Type B pancreatic cell (in vitro differentiated cells): ENCODE measurements around the gene MCTP1. TPM values are rescaled to one million over a fixed set of nuclear protein-coding genes. Genes with fewer than 3 reads are reported as not detected.

ENCODE experiments used
- DNase-seq: peaks from one replicate; pipeline ENCODE4 v3.0.0; 2021; ENCODE audit warnings: mixed read lengths; ENCODE audit not compliant: unreplicated experiment; ENCODE audit errors: extremely low spot score
- H3K27ac Mint-ChIP-seq: 2 replicates; pipeline ENCODE4 v1.8.0; 2021; ENCODE audit warnings: mild to moderate bottlenecking, mixed read lengths
- H3K27me3 Mint-ChIP-seq: 2 replicates; pipeline ENCODE4 v1.8.0; 2021; ENCODE audit warnings: mixed read lengths
- H3K36me3 Mint-ChIP-seq: 2 replicates; pipeline ENCODE4 v1.8.0; 2021; ENCODE audit warnings: mixed read lengths
- H3K4me1 Mint-ChIP-seq: one replicate; pipeline ENCODE4 v1.8.0; 2021; ENCODE audit warnings: mixed read lengths; ENCODE audit not compliant: unreplicated experiment
- H3K4me3 Mint-ChIP-seq: 2 replicates; pipeline ENCODE4 v1.8.0; 2021; ENCODE audit warnings: mild to moderate bottlenecking, mixed read lengths
- H3K9me3 Mint-ChIP-seq: 2 replicates; pipeline ENCODE4 v1.8.0; 2021; ENCODE audit warnings: mixed read lengths
- CTCF ChIP-seq: fragments of 200-600 bp; sonication (generic); conservative IDR thresholded peaks from 2 replicates; pipeline ENCODE4 v1.5.0; 2021; ENCODE audit warnings: antibody characterized with exemption, mild to moderate bottlenecking
- total RNA-seq: library from RNA; stranded (reverse); gene quantifications from 2 replicates; pipeline ENCODE4 v1.2.1, GENCODE V29; 2021; ENCODE audit warnings: low replicate concordance

Gene MCTP1
- total RNA-seq, 1 donor from 2014 or later: 4.6 TPM

DNA sequence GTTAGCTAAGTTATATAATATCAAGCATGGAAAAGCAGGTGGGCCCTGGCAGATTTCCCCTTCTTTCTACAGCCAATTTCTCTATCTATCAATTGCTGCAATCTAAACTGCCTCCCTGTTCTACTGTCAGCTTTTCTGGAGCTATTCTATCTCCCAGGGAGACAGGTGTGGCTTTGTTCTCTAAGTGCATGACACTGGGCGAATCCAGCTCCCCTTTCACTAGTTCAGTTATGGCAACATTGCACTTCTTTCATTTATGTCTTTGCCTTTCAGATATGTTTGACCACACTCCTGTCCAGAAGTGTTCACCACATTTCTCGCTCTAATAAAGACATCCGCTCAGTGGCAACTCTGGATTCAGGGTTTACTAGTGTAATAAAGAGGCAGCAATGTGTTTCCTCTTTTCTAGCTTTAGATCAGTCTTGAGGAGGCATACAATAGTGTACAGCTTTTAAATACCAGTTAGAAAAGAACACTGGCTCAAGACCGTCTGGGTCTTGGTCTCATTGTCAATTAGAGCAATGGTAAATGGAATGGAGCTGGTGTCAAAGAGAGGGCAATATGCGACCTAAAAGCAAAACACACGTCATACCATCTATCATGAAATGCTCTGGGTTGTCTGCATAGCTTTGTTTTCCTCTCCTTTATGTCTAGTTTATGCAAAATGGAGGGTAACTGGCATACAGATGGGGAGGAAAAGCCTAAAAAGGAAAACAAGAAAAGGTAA lies 469.4 kb downstream of the MCTP1 start:
- no peaks in the 10 kb centered on the region for H3K4me1 Mint-ChIP-seq
- no peak for DNase-seq
- H3K27ac Mint-ChIP-seq: no peak overlapping the region
- H3K27me3 Mint-ChIP-seq: no peaks in the 10 kb centered on the region
- H3K9me3 Mint-ChIP-seq: peaks cover 9% of the 10 kb centered on the region
- no peaks in the 10 kb centered on the region for H3K36me3 Mint-ChIP-seq
- TF ChIP-seq CTCF: no peak
- H3K4me3 Mint-ChIP-seq: no peak overlapping the region

DNA sequence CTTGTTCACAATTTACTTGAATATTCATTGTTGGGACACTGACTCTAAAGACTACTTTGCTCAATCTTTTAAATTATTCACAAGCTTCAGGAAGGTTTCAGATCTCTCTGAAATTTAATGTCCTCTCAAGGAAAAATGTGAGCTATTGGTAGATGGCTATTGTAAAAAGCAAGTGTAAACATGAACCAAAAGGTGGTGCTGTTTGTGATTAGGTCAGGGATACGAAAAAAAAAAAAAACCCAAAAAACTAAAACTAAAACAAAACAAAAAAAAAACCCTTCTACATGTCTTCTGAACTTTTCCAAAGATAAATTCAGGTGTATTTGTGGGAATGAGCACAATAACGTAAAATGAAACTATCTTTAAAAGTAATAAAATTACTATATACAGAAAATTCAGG lies 472.7 kb downstream of the MCTP1 start:
- no peak for TF ChIP-seq CTCF
- H3K27ac Mint-ChIP-seq: no peak overlapping the region
- H3K9me3 Mint-ChIP-seq: no peaks in the 10 kb centered on the region
- no peaks in the 10 kb centered on the region for H3K27me3 Mint-ChIP-seq
- H3K4me1 Mint-ChIP-seq: no peaks in the 10 kb centered on the region
- DNase-seq: no peak
- H3K4me3 Mint-ChIP-seq: no peak overlapping the region
- H3K36me3 Mint-ChIP-seq: no peaks in the 10 kb centered on the region

DNA sequence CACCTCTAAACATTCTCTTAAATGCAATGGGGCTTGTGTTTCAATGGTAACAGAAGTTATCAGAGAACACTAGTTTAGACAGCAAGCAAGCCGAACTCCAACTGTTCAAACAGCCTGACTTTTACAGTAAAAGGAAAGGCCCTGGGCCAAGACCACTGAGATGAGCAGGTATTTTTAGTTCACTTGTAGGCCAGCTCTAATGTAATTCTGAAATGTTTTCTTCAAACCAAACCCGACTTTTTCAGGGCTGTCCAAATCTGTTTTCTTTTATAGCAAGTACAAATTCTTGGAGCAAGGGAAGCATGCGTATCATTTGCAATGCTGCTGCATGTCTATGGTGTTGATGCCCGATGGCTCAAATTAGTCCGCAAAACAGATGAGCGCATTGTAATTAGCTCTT lies 473.6 kb downstream of the MCTP1 start:
- H3K36me3 Mint-ChIP-seq: no peaks in the 10 kb centered on the region
- no peaks in the 10 kb centered on the region for H3K4me1 Mint-ChIP-seq
- DNase-seq: no peak
- no peak overlapping the region for H3K4me3 Mint-ChIP-seq
- no peaks in the 10 kb centered on the region for H3K9me3 Mint-ChIP-seq
- no peaks in the 10 kb centered on the region for H3K27me3 Mint-ChIP-seq
- TF ChIP-seq CTCF: no peak
- no peak overlapping the region for H3K27ac Mint-ChIP-seq

DNA sequence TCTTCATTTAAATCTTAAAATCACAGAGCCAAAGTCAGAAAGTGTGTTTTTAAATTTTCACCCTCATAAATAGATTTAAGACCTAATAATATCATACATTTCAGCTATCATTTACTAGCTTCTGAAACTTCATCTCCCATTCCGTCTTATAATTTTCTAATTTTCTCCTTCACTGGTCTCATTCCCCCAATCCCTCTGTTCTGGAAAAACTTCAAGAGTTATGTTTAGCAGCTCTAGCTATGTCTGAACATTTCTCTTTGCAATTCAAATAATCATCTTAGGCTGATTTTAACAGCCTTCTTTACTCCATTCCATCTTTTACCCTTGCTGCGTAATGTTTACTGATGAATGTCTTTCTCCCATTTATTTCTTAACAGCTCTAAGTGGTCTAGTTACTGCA lies 474.0 kb downstream of the MCTP1 start:
- H3K27ac Mint-ChIP-seq: no peak overlapping the region
- TF ChIP-seq CTCF: no peak
- no peak overlapping the region for H3K4me3 Mint-ChIP-seq
- H3K9me3 Mint-ChIP-seq: no peaks in the 10 kb centered on the region
- no peaks in the 10 kb centered on the region for H3K4me1 Mint-ChIP-seq
- H3K27me3 Mint-ChIP-seq: no peaks in the 10 kb centered on the region
- no peak for DNase-seq
- no peaks in the 10 kb centered on the region for H3K36me3 Mint-ChIP-seq

GRCh38 chr5:94810281-94810680 lies 474.6 kb downstream of the MCTP1 start:
- Mint-ChIP-seq H3K4me1 (no peaks in the 10 kb centered on the region), H3K36me3 (no peaks in the 10 kb centered on the region), H3K27me3 (no peaks in the 10 kb centered on the region), H3K4me3 (no peak overlapping the region), H3K27ac (no peak overlapping the region), H3K9me3 (no peaks in the 10 kb centered on the region)
- DNase-seq: no peak
- no peak for TF ChIP-seq CTCF

DNA sequence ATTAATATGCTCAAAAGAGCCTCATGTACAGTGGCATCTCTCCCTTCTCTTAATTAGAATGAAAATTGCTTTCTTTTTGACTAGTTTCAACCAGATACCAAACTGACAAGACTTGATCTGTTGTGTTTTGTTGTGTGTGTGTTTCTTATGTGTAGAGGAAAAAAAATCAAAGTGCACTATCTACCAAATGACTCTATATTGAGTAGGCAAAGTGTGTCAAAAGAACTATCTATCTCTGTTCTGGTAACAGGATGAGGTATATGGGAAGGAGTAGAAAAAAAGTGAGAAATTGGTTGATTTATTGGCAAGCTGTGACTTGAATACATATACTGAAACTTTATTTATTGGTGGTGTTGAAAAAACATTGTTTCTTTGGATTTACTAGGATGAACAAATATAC lies 476.4 kb downstream of the MCTP1 start:
- Mint-ChIP-seq H3K36me3 (no peaks in the 10 kb centered on the region), H3K27ac (no peak overlapping the region), H3K27me3 (no peaks in the 10 kb centered on the region), H3K4me3 (no peak overlapping the region), H3K4me1 (no peaks in the 10 kb centered on the region), H3K9me3 (no peaks in the 10 kb centered on the region)
- no peak for DNase-seq
- TF ChIP-seq CTCF: no peak
